GM10266 (cell line): Measurements from ENCODE around the gene MAPKBP1.

ENCODE experiments used
- DNase-seq: peaks from one replicate; pipeline ENCODE4 v3.0.0; 2012; ENCODE audit errors: extremely low spot score
- CTCF ChIP-seq: IDR thresholded peaks from 2 replicates; pipeline ENCODE4 v1.5.1; 2012; ENCODE audit warnings: mild to moderate bottlenecking, low read depth; ENCODE audit not compliant: control insufficient read depth, insufficient read depth; ENCODE audit errors: missing control alignments

The MAPKBP1 gene

GRCh38 chr15:41861736-41862356 lies 87.6 kb downstream of the MAPKBP1 start:
- TF ChIP-seq CTCF, result no peak
- no peak for DNase-seq

- TF ChIP-seq CTCF, result no peak
- DNase-seq, result no peak
These were observed 88.3 kb downstream of the MAPKBP1 start for GRCh38 chr15:41862515-41863116.

- no peak for DNase-seq
- TF ChIP-seq CTCF, result no peak
These were observed 91.3 kb downstream of the MAPKBP1 start for GRCh38 chr15:41865490-41866055.

- DNase-seq, result no peak
- TF ChIP-seq CTCF, result no peak
These were observed 92.0 kb downstream of the MAPKBP1 start for GRCh38 chr15:41866263-41866703.

- no peak for DNase-seq
- no peak for TF ChIP-seq CTCF
These were observed 92.7 kb downstream of the MAPKBP1 start for GRCh38 chr15:41866872-41867579.

GRCh38 chr15:41868321-41868720 lies 94.0 kb downstream of the MAPKBP1 start:
- TF ChIP-seq CTCF, result no peak

More at GRCh38 chr15:41868321-41868720, 94.0 kb downstream of the MAPKBP1 start:
- no peak for DNase-seq
